GM19395 (cell line): ENCODE results near the gene HS6ST1.

ENCODE experiments used
- ATAC-seq: cut with Tn5 transposase; IDR thresholded peaks from one replicate; pipeline ENCODE4 v1.9.1; 2021; ENCODE audit warnings: mild to moderate bottlenecking, moderate library complexity; ENCODE audit not compliant: unreplicated experiment

Gene HS6ST1, protein sequence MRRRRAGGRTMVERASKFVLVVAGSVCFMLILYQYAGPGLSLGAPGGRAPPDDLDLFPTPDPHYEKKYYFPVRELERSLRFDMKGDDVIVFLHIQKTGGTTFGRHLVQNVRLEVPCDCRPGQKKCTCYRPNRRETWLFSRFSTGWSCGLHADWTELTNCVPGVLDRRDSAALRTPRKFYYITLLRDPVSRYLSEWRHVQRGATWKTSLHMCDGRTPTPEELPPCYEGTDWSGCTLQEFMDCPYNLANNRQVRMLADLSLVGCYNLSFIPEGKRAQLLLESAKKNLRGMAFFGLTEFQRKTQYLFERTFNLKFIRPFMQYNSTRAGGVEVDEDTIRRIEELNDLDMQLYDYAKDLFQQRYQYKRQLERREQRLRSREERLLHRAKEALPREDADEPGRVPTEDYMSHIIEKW

DNA sequence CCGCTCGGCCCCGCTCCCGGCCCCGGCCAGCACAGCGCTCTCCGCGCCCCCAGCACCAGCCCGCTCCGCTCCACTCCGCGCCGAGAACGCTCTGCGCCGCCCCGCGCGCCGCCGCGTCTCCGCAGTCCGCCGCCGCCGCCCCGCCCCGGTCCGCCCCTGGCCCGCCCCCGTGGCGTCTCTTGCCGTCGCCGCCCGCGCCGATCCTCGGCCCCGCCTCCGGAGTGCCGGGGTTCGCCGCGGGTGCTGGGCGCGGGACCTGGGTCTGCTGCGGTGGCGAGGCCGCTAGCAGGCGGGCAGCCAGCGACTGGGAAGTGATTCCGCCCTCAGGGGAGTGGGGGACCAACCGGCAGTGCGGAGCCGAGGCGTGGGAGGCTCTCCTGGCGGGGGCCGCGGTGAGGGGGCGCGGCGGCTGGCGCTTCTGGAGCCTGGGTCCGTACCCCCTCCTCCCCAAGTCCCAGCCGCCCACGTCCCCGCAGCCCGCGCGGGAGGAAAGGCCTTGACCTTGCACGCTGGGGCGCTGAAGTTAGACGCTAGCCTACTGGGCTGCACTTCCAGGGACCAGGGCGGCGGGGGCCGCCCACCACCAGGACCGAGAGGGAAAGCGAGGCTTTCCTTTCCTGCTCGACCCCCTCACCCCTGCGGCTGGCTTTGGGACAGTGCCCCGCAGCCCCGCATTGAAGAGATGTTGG lies at the start of gene HS6ST1:
Gene HS6ST1 (minus strand): TSS at position 93 of the 689 bp plus-strand sequence. CDS start 305 bp downstream, outside the sequence.
- ATAC-seq = peak; percentile 69

DNA sequence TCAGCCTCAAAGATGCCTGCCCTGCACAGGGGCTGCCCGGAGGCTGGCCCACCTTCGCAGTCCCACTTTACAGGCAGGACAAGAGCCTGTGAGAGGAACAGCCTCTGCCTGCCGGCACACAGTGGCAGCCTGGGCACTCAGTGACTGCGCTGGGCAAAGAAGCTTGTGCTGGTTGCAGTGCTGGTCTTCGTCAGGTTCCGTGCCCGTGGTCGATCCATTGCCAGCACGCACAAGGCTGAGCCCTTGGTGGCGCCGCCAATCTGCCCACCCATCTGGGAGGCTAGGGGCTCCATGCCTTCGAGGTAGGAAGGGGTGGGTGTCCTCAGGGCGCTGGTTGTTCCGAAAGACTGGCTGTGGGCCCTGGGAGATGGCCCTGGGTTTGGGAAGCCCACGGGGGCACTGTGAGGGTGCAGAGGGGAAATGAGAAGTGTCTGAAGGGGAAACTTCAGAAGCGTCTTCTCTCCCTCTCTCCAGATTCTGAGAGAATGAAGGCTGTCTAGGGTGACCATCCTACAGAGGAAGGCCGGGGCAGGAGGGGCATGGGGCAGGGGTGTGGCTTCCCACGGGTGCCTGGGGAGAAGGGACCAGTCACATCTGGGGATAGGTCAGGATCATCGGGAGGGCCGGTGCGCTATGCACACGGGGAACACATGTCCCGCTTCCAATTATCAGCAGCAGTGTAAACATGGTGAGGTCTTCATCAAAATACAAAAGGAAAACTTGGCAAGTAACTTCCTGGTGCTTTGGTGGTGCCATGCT lies 49.1 kb upstream of the HS6ST1 start:
- no peak for ATAC-seq

DNA sequence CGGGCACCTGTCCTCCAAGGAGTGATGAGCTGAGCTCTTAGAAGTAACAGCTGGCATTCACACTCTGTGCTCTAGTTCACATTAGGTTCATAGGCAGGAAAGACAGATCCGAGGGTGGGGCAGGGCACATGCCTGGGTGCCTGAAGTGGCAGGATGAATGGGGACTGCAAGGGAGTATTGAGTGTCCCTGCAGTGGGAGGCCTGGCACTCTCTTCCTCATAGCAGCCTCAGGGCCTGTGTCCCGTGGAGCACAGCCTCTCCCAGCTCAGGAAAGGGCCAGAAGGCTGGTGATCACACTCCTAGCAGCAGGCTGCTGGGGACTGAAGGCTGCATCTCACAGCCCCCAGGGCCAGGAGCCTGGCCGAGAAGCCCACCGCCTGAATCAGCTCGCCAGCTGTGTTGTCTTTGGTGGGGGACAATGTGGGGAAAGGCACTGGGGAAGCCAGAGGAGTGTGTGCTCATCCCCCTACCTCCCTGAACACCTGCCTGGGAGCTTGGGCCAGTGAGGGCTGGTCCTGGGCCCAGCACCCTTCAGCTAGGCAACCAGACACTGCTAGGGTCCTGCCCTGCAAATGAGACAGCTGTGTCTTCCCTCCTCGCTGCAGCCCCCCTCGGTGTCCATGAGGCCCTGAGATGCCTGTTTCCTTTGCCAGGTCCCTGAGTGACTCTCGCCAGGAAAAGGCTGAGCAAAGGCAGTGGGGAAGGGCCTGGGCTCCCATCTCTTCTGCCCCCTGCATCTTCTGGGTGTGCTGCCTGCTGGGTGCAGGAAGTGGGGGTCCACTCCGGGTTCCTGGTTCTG lies 48.2 kb upstream of the HS6ST1 start:
- ATAC-seq = no peak

DNA sequence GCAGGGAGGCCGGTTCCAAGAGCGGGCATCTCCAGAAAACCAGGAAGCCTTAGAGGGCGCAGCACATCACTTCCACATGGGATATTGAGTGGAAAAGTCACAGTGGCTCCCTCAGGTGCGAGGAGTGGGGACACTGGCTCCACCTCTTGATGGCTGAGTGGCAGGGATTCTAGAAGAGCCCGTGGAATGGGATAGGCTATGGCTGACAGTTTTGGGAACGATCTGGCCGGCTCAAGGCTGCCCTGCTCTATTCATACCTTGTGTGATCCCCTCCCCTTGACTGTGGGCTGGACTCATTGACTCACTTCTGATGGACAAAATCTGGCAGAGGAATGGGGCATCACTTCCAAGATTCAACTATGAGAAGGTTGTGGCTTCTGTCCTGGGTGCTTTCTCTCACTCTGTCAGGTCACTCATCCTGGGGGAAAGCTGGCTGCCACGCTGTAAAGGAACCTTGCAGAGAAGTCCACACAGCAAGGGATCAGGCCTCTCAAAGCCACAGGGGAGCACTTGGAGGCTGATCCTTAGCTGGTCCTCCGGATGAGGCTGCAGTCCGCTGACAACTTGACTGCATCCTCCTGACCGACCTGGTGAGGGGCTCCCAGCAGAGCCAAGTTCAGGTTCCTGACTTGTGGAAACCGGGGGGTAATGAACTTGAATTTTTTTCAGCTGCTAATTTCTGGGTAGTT lies 46.7 kb upstream of the HS6ST1 start:
- no peak for ATAC-seq

DNA sequence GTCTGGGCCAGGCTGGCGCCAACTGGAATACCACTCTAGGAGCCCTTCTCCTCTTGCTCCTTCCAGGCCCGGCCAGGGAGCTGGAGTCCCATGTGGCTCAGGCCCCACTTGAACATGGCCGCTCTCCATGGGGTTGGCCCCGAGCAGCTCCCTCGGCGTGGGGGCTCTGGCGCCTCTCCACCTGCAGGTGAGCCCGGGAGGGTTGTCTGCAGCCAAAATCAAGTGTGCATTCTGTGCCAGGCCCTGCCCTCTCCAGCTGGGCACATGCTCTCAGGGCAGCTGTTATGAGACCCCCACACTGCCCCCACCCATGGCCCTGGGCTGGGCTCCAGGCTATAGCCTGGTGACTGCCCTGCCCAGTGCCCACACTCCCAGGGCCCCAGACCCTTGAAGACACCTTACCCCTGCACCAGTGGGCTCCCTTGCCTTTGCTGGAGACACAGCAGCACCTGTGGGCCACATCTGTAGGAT lies 45.8 kb upstream of the HS6ST1 start:
- ATAC-seq = no peak

DNA sequence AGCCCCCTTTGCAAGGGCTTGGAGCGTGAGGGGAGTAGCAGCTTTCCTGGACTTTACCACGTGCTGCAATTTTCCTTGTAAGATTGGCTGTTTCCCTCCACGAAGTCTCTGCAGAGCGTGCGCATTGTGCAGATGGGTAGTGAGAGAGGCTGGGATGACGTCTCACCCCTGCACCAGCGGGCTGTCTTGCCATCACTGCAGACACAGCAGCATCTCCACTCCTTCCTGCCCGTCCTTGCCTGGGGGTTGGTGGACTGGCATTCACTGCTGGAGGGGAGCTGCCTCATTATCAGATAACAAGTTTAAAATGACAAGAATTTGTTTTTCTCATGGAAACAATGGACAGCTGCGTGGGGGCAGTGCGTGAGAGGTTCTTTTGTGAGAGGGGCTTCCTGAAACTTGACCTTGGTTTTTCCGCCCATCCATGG lies 45.3 kb upstream of the HS6ST1 start:
- no peak for ATAC-seq

DNA sequence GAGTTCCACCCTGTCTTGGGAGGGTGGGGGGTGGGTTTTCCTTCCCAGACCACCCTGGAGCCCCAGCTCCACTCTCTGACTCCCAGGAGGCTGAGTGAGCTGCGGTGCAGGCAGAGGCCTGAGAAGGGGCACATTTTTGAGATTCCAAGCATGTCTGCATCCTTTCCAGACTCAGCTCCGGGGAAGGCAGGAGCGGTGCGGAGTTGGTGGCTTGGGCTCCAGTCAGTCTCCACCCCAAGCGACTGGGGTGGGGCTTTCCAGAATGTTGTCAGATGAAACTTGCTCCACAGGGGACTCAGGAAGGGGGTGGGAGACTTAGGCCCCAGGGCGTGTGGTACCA lies 44.2 kb upstream of the HS6ST1 start:
- ATAC-seq = no peak

DNA sequence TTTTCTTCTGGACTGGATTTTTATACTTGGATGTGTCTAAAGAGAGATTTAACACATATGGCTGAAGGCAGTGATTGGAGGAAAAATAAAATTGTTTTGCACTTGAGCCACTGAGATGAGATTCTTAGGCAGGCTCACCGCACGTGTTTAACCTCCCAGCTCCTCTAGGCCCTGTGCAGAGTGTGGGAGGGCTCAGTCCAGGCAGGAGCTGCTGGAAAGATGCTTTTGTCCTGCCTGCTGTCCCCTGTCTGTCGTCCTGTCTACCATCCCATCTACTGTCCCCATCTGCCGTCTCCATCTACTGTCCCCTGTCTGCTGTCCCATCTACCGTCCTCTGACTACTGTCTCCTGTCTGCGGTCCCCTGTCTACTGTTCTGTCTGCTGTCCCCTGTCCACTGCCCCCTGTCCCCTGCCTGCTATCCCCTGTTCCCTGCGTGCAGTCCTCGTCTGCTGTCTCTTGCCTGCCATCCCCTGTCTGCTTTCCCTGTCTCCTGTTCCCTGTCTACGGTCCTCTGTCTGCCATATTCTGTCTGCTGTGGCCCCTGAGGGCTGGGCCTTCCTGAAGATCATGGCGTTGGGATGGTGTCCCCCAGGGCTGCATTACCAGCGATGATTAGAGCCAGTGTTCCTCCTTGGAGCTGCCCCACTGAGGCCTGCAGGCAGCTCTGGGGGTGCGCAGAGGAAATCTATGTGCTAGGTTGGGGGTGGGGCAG lies 43.7 kb upstream of the HS6ST1 start:
- ATAC-seq = no peak

DNA sequence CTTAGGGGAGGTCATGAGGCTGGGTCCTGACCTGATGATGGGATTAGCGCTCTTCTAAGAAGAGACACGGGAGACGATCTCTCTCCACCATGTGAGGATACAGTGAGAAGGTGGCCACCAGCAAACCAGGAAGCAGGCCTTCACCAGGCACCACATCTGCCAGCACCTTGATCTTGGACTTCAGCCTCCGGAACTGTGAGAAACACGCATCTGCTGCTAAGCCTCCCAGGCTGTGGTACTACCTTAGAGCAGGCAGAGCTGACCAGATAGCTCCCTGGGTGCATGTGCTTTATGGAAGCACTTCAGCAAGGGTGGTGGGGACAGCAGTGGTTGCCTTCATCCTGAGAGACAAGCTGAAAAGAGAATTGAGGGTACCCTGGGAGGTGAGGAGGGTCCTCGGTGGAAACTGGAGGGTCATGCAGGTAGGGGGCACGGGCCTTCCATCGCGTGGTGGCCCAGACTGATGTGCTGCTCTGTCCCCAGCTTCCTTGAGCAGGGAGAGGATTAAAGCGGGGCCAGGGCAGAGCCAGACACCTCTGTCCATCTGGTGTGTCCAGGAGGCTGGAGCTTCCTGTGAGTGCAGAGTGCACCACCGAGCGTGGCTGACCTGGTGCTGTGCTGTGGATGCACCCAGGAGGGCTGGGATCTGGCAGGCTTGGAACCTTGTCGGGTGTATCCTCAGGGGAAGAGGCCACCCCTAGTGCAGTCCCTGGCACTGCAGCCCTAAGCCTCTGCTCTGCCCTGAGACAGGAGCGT lies 42.9 kb upstream of the HS6ST1 start:
- no peak for ATAC-seq

DNA sequence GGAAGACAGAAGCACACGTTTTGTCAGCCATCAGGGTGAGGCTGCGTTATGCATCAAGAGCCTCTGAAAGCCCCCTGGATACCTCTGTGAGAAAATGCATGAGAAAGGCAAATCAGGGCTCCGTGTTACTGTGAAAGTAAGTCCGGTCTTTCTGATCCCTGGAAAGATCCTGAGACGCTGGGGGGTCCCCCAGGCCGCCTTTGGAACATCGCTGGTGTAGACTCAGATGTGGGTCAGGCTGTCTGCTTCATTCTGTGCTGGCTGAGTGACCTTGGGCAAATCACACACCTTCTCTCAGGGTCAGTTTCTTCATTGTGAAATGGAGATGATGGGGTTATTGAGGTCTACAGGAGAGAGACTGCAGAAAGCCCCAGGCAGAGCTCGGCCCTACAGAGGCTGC lies 42.0 kb upstream of the HS6ST1 start:
- no peak for ATAC-seq

DNA sequence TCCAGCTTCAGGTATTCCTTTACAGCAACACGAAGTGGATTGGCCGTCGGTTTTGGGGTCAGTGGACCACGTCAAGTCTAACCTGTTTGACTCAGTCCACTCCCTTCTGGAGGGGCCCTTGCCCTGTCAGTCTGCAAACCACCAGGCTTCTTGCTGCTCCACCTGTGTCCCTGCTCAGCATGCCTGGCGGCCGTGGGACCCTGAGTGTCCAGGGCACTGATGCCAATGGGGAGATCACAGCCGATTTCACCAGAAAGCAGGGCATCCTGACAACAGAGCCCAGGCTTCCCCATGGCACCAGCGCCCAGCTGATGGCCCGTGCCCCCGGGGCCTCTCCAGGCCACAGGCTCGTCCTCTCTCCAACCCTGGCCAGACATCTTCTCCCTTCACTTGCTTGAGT lies 41.2 kb upstream of the HS6ST1 start:
- no peak for ATAC-seq

DNA sequence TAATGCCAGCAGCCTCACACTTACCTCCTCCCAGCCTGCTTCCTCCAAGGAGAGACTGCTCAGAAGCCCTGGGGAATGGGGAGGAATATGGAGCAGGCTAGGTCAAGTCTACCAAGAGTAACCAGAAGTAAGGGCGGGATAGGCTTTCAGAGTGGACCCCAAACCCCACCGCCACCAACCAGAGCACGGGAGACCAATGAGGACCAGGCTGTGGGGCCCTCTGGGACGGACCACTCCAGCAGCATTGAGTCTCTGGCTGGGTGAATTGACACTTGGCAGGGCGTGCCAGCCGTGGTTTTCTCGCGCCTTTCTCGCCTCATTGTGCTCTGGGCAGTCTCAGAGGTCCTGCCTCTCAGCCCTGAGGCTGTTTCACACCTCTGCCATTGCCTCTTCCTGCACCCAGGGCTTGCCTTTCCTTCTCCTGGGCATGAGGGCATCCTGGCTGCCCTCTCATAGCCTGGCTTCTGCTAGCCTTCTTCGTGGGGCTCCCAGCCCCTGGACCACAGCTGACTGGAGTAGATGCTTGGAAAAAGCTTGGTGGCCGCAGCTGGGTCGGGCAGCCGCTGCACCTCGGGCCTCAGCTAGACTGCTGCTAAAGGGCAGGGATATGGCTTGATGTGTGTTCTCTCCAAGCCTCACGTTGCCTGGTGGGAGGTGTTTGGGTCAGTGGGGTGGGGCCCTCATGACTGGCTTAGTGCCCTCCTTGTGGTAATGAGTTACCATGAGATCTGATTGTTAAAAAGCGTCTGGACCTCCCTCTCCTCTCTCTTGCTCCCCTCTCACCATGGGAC lies 40.5 kb upstream of the HS6ST1 start:
- no peak for ATAC-seq

DNA sequence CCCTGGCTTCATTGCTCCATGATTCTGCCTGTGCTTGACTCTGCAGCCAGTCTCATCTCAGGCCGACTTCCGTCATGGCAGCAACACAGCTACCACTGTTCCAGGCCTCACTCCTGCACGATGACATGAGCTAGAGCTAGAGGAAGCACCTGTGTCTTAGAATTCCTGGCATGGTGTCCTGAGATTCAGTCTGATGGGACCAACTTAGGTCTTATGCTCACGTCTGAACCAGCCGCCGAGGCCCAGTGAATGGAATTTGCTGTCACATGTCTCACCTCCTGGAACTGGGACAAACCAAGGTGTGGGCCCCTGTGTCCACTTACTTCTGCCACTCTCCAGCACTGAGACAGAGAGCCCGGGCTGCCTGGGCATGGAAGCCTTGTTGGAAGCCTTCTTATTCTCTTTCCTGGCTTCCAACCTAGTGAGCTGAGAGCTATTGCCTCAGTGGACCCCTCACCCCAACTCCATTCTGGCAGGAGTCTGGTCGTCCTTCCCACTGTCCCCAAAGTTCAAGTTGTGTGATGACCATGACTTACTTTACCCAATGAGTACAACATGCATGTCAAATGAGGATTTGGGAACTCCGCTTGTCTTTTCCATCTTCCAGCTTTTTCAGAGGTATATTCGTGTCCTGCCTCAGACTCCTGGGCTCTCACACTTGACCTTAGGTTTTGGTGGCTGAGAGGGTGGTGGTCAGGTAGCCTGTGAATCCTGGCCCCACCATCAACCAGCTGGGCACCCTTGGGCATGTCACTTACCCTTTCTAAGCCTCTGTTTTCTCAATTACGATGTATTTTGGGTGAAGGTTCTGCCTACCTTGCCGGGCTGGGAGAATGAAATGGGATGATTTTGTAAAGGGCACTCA lies 39.1 kb upstream of the HS6ST1 start:
- ATAC-seq = no peak

DNA sequence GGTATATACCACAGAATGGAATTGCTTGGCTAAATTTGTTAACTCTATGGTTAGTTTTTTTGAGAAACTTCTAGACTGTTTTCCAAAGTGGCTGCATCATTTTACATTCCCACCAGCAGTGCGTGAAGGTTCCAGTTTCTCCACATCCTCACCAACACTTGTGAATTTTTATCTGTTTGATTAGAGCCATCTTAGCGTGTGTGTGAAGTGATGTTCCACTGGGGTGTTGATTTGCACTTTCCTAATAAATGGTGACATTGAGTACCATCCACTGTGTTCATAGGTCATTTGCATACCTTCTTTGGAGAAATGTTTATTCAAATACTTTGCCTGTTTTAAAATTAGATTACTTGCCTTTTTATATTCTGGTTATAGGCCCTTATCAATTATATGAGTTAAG lies 37.5 kb upstream of the HS6ST1 start:
- no peak for ATAC-seq

DNA sequence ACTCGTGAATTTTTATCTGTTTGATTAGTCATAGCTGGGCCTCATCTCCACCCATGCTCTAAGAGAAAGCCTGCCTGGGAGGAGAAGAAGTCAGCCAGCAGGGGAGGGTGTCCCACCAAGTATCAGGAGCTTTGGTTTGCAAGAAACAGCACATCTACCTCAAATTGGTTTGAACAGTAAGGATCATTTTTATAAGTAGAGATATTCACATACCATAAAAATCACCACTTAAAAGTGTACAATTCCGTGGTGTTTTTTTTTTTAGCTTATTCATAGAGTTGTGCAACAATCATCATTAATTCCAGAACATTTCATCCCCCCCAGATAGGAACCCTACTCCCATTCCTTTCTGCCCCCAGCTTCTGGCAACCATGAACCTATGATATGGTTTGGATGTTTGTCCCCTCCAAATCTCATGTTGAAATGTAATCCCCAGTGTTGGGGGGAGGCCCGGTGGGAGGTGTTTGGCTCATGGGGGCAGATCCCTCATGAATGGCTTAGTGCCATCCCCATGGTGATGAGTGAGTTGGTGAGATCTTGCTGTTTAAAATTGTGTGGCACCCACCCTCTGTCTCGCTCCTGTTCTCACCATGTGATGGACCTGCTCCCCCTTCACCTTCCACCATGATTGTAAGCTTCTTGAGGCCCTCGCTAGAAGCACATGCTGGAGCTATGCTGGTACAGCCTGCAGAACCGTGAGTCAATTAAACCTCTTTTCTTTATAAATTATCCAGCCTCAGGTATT lies 36.2 kb upstream of the HS6ST1 start:
- no peak for ATAC-seq

DNA sequence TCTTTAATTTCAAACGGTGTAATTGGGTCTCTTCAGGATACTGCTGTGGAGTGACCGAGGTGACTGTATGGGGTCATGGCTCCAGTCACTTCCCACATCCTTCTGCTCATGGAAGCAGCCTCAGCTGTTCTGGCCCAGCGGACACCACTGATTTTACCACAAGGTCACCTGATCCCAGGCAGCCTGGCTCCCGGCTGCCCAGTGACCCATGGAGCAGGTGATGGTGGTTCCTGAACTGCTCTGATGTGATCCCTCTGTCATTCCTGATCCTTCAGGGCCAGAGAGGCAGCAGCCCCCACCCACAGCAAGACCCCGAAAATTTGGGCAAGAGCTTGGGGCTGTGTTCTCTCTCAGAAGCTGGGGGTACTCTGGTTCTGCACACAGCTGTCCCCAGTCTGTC lies 35.5 kb upstream of the HS6ST1 start:
- ATAC-seq = no peak
